ENCODE measurements around the gene ITIH1. TPM values are rescaled to one million over a fixed set of nuclear protein-coding genes. Genes with fewer than 3 reads are reported as not detected.

ITIH1 gene
- total and polyA plus RNA-seq, 9 of the 15 experiments (the other 6 are each of a cell fraction or from before 2014, with no cell fraction given), result 0.31 TPM; not detected in 8

DNA sequence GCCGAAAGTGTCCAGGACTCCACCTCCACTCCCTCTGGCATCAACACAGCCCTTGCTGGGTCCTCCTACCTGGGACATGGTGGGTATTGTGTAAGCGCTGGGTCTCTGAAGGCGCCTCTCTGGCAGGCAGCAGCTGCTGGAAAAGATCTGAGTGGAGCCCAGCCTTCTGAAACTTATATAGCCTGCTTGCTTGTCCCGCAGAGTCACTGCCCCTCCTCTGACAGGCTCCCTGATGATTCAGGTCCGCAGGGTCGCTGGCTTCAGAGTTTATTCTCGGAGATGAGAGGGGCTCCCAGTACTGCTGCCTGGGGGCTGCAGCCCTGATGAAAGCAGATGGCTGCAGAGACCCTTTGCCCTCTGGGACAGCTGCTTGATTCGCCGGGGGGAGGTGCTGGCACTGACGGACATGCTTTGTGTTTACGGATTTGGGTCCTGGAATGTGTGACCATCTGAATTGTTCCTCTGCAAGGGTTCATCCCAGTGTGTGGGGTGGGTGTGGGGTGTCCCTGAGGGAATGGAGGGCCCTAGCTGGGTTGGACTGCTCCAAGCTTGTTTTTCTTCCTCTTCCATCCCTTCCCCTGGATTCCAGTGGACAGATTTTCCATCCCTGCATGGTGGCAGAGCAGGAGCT lies 57.6 kb downstream of the ITIH1 start, which contains the start of gene MUSTN1 (continued):
- no peak for TF ChIP-seq SMAD4 (CRISPR knock-in tag; conservative IDR thresholded peaks at IDR 0.05)
- no peak for TF ChIP-seq SREBF1 (IDR thresholded peaks at IDR 0.05; ENCODE audit: borderline replicate concordance, low read depth, low read length)
- no peak for TF ChIP-seq EGR1 (conservative IDR thresholded peaks at IDR 0.05)
- no peak for TF ChIP-seq ZNF212 (CRISPR knock-in tag; IDR thresholded peaks at IDR 0.05)
- TF ChIP-seq SETDB1 (IDR thresholded peaks at IDR 0.05; ENCODE audit: low read length), result no peak

DNA sequence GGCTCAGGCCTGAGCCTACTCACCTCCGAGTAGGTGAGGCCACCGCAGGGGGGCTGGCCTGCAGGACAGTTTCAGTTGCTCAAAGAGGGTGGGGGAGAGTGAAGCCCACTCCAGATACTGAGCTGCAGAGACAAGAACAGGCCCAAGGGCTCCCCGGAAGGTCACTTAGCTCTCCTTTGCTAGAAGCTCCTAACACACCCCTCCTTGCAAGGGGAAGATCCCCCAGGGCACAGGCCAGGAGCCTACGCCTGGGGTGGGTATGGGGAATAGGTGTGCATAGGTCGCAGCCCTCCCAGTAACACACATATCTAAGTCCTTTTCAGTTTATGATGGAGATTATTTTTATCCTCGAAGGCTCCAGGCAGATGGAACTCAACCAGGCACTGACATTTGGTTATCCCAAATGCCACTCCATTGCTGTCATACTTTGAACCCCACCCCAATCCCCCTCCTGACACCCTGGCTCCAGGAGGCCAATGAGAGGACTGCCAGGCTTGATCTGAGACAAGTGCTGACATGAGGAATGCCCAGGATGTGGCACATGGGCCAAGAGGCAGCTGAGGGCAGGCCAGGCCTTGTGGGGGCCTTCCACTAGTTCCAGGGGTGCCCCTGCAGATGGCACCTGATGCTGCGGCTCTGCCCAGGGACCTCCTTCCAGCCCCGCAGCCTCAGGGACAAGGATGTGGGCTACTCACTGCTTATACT lies 58.5 kb downstream of the ITIH1 start:
- TF ChIP-seq DACH1 (IDR thresholded peaks at IDR 0.05; ENCODE audit: partially characterized antibody) (no peak), GABPA (tag; conservative IDR thresholded peaks at IDR 0.05; ENCODE audit: low read depth) (no peak), TAF15 (IDR thresholded peaks at IDR 0.05; ENCODE audit: low read depth, low read length) (no peak)
- TF ChIP-seq, protein P1, sequence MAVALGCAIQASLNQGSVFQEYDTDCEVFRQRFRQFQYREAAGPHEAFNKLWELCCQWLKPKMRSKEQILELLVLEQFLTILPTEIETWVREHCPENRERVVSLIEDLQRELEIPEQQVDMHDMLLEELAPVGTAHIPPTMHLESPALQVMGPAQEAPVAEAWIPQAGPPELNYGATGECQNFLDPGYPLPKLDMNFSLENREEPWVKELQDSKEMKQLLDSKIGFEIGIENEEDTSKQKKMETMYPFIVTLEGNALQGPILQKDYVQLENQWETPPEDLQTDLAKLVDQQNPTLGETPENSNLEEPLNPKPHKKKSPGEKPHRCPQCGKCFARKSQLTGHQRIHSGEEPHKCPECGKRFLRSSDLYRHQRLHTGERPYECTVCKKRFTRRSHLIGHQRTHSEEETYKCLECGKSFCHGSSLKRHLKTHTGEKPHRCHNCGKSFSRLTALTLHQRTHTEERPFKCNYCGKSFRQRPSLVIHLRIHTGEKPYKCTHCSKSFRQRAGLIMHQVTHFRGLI (CRISPR knock-in tag; IDR thresholded peaks at IDR 0.05), result no peak
- TF ChIP-seq, protein P2, sequence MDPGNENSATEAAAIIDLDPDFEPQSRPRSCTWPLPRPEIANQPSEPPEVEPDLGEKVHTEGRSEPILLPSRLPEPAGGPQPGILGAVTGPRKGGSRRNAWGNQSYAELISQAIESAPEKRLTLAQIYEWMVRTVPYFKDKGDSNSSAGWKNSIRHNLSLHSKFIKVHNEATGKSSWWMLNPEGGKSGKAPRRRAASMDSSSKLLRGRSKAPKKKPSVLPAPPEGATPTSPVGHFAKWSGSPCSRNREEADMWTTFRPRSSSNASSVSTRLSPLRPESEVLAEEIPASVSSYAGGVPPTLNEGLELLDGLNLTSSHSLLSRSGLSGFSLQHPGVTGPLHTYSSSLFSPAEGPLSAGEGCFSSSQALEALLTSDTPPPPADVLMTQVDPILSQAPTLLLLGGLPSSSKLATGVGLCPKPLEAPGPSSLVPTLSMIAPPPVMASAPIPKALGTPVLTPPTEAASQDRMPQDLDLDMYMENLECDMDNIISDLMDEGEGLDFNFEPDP (CRISPR knock-in tag; IDR thresholded peaks at IDR 0.05), result no peak
- BruUV-seq (replicated peaks), result no TSS peak
- intact Hi-C loops (cut with micrococcal nuclease), result no loop called here
- Histone ChIP-seq H3K4me3 (no peak overlapping the region), H3K9me3 (replicated peaks; ENCODE audit: control insufficient read depth, insufficient read depth, low read depth, low read length) (no peaks in the 10 kb centered on the region), H3K27me3 (ENCODE audit: control insufficient read depth in 2 of 2, insufficient read depth in 2 of 2, low read length in 2 of 2) (no peaks in the 10 kb centered on the region), H3K79me2 (ENCODE audit: control insufficient read depth, insufficient read depth, low read length) (no peaks in the 10 kb centered on the region), H3K9ac (ENCODE audit: insufficient read depth in 1 of 2, low read depth in 2 of 2, low read length in 2 of 2) (no peak overlapping the region), H3K4me1 (replicated peaks in 1 of 2; ENCODE audit: control insufficient read depth in 2 of 2, insufficient read depth in 2 of 2, low read length in 2 of 2) (peaks cover 5 to 12% of the 10 kb centered on the region in 2 experiments), H3K4me2 (ENCODE audit: insufficient read depth, low read length) (no peak overlapping the region), H4K20me1 (replicated peaks; ENCODE audit: control insufficient read depth, insufficient read depth, low read length) (no peaks in the 10 kb centered on the region), H2AFZ (ENCODE audit: low read depth, low read length) (no peak overlapping the region), H3K36me3 (ENCODE audit: control insufficient read depth, insufficient read depth, low read length) (no peaks in the 10 kb centered on the region), H3K27ac (ENCODE audit: extremely low read depth, low read depth, low read length) (no peak overlapping the region), H3K9me1 (ENCODE audit: control insufficient read depth, insufficient read depth, low read length) (no peaks in the 10 kb centered on the region)
- POLR2A ChIA-PET, result no interaction called here
- no peak for DNase-seq (ENCODE audit: extremely low read depth in 1 of 4, low spot score in 3 of 4)
- no peak for ATAC-seq
- CTCF ChIA-PET (ENCODE audit: low intra/inter-chr PET ratio), result no interaction called here
- no peak for FAIRE-seq
- in situ Hi-C loops (cut with MboI), result no loop called here
- 35% methylated on average over 6 of the region's 8 CpGs for WGBS (ENCODE audit: insufficient coverage, low coverage, missing lambda C conversion rate)
